K562 (cell line): ENCODE data around the gene MTA2. TPM values are rescaled to one million over a fixed set of nuclear protein-coding genes. Genes with fewer than 3 reads are reported as not detected.

Experiments
- ATF6 ChIP-seq: sonication (generic); formaldehyde crosslinking; IDR thresholded peaks from 2 replicates; pipeline ENCODE4 v1.4.0; 2020; ENCODE audit warnings: mild to moderate bottlenecking, missing genetic modification reagents
- BRD9 ChIP-seq: fragments of 450-650 bp; IDR thresholded peaks from 2 replicates; pipeline ENCODE4 v1.6.1; 2018; ENCODE audit warnings: low read depth; ENCODE audit not compliant: partially characterized antibody
- CC2D1A ChIP-seq: fragments of 450-650 bp; IDR thresholded peaks from 2 replicates; pipeline ENCODE4 v1.6.1; 2017; ENCODE audit warnings: mild to moderate bottlenecking
- CEBPB ChIP-seq: fragments of 450-650 bp; IDR thresholded peaks from 2 replicates; pipeline ENCODE4 v1.6.1; 2016; ENCODE audit warnings: missing genetic modification characterization, missing compliant biosample characterization
- CGGBP1 ChIP-seq: fragments of 250-450 bp; sonication (Bioruptor Pico); IDR thresholded peaks from 2 replicates; pipeline ENCODE4 v1.9.0; 2021; ENCODE audit warnings: mild to moderate bottlenecking
- ESRRA ChIP-seq: fragments of 450-650 bp; IDR thresholded peaks from 2 replicates; pipeline ENCODE4 v1.6.1; 2014; ENCODE audit warnings: low read depth, mild to moderate bottlenecking, moderate library complexity, borderline replicate concordance
- GTF2B ChIP-seq: IDR thresholded peaks from 2 replicates; pipeline ENCODE4 v1.6.1; 2011; ENCODE audit not compliant: insufficient read length; ENCODE audit errors: extremely low read depth
- HDAC1 ChIP-seq, 2 experiments: fragments of 450-650 bp; IDR thresholded peaks; 2 replicates each; pipeline ENCODE4 v1.6.1; 2016 to 2017; ENCODE audit warnings: inconsistent platforms in 1 of 2, mild to moderate bottlenecking in 1 of 2, moderate library complexity in 1 of 2
- HES1 ChIP-seq: fragments of 450-650 bp; IDR thresholded peaks from 2 replicates; pipeline ENCODE4 v1.6.1; 2016; ENCODE audit warnings: low read depth, mild to moderate bottlenecking, moderate library complexity
- MAFG ChIP-seq: fragments of 450-650 bp; conservative IDR thresholded peaks from 2 replicates; pipeline ENCODE4 v1.6.1; 2016; ENCODE audit warnings: missing genetic modification characterization, missing compliant biosample characterization
- MIER1 ChIP-seq: fragments of 450-650 bp; IDR thresholded peaks from 2 replicates; pipeline ENCODE4 v1.6.1; 2016; ENCODE audit warnings: antibody characterized with exemption, mild to moderate bottlenecking, low read depth
- MNT ChIP-seq, 2 experiments: fragments of 450-650 bp; conservative IDR thresholded peaks; 2 replicates each; pipeline ENCODE4 v1.6.1; 2017; ENCODE audit warnings: mild to moderate bottlenecking in 2 of 2, moderate library complexity in 2 of 2
- SETDB1 ChIP-seq: IDR thresholded peaks from one replicate; pipeline ENCODE4 v1.6.1; 2012; ENCODE audit warnings: low read length, control low read depth, inconsistent platforms
- TAF1 ChIP-seq: IDR thresholded peaks from 2 replicates; pipeline ENCODE4 v1.6.1; 2011; ENCODE audit warnings: mild to moderate bottlenecking, low read length, moderate library complexity; ENCODE audit not compliant: insufficient read depth, control insufficient read depth, severe bottlenecking; ENCODE audit errors: extremely low read depth
- TAF15 ChIP-seq: fragments of 200-400 bp; formaldehyde crosslinking; IDR thresholded peaks from 2 replicates; pipeline ENCODE4 v1.6.1; 2017; ENCODE audit warnings: mild to moderate bottlenecking, low read depth, low read length, moderate library complexity
- TBP ChIP-seq: optimal IDR thresholded peaks from 2 replicates; pipeline ENCODE3; 2011; ENCODE audit warnings: low read depth, low read length, improper control_type of control experiment
- TFE3 ChIP-seq: fragments of 450-650 bp; formaldehyde crosslinking; IDR thresholded peaks from 2 replicates; pipeline ENCODE4 v1.4.0; 2020; ENCODE audit warnings: mild to moderate bottlenecking, mixed read lengths
- XRCC4 ChIP-seq: IDR thresholded peaks from one replicate; pipeline ENCODE4 v1.6.1; 2011; ENCODE audit not compliant: insufficient read depth, insufficient read length; ENCODE audit errors: extremely low read depth
- ZFP36 ChIP-seq: fragments of 150-350 bp; IDR thresholded peaks from 2 replicates; pipeline ENCODE4 v1.6.1; 2018; ENCODE audit warnings: low read length, low read depth; ENCODE audit not compliant: partially characterized antibody
- ZNF165 ChIP-seq: fragments of 250-450 bp; sonication (Bioruptor Pico); IDR thresholded peaks from 2 replicates; pipeline ENCODE4 v1.4.0; 2020; ENCODE audit warnings: borderline replicate concordance
- ZNF253 ChIP-seq: fragments of 250-450 bp; sonication (Bioruptor Pico); conservative IDR thresholded peaks from 2 replicates; pipeline ENCODE4 v1.6.1; 2021; ENCODE audit warnings: mild to moderate bottlenecking
- ZNF431 ChIP-seq: sonication (generic); formaldehyde crosslinking; IDR thresholded peaks from 2 replicates; pipeline ENCODE4 v1.8.0; 2022; ENCODE audit warnings: mild to moderate bottlenecking, missing genetic modification reagents
- polyA plus RNA-seq, 8 experiments: library from polyadenylated mRNA; depleted of rRNA in 4 of 8; stranded (reverse) in 5 of 8; unstranded in 3 of 8; fragments of >200 nt; fragmentation: Nextera tagmentation in 2 of 8; fragmentation: Illumina TruSeq in 1 of 8; extraction: Ambion mirVana in 2 of 8; extraction: Trizol in 1 of 8; gene quantifications; 2 replicates each; pipeline versions ENCODE4 v1.2.1 to v1.2.3, GENCODE V29; 2011 to 2014; ENCODE audit warnings: inconsistent platforms in 1 of 8, missing spikeins in 1 of 8
- total RNA-seq, 7 experiments: library from RNA; depleted of rRNA in 6 of 7; stranded (reverse); fragments of >200 nt in 6 of 7; fragmentation: Illumina TruSeq in 2 of 7; extraction: Trizol in 2 of 7; gene quantifications; 2 replicates each; pipeline versions ENCODE4 v1.2.1 to v1.2.3, GENCODE V29; 2011 to 2021; ENCODE audit warnings: low replicate concordance in 1 of 7

MTA2 gene
- total and polyA plus RNA-seq, 9 of the 15 experiments (the other 6 are each of a cell fraction or from before 2014, with no cell fraction given): 6.2 to 220 (median 172) TPM

- TF ChIP-seq TFE3 (CRISPR knock-in tag): no peak
- TF ChIP-seq TAF15: no peak
- no peak for TF ChIP-seq BRD9
- TF ChIP-seq SETDB1: no peak
- peak; percentile 36; the same call in 1 of the 2 replicates for TF ChIP-seq CC2D1A
- TF ChIP-seq HDAC1 (IDR thresholded peaks at IDR 0.05): peak in 1 of 2 experiments; percentile 80; a peak in 2 of 4 replicates
- no peak for TF ChIP-seq CGGBP1 (CRISPR knock-in tag)
- peak in 1 of 2 experiments; percentile 45; a peak in 2 of 4 replicates for TF ChIP-seq MNT (conservative IDR thresholded peaks at IDR 0.05)
- TF ChIP-seq ZNF431 (CRISPR knock-in tag): no peak
- TF ChIP-seq GTF2B: no peak
- peak; percentile 69; the same call in 1 of the 2 replicates for TF ChIP-seq ATF6 (CRISPR knock-in tag)
- TF ChIP-seq ZNF253 (CRISPR knock-in tag): no peak
- no peak for TF ChIP-seq HES1
- no peak for TF ChIP-seq XRCC4
- TF ChIP-seq CEBPB: no peak
- TF ChIP-seq ZNF165 (CRISPR knock-in tag): no peak
- peak; percentile 39 for TF ChIP-seq TAF1
- no peak for TF ChIP-seq MIER1
- no peak for TF ChIP-seq TBP
- peak; percentile 88 for TF ChIP-seq ZFP36
- no peak; the same call in 1 of the 2 replicates for TF ChIP-seq ESRRA
- TF ChIP-seq MAFG: no peak
These were observed 10.2 kb upstream of the MTA2 start (continued) for GRCh38 chr11:62611705-62612365.
